ENCODE data around the gene DRAXIN.
A peak's percentile ranks its signal among the peaks of the same experiment; 100 is the strongest.

The DRAXIN gene

DNA sequence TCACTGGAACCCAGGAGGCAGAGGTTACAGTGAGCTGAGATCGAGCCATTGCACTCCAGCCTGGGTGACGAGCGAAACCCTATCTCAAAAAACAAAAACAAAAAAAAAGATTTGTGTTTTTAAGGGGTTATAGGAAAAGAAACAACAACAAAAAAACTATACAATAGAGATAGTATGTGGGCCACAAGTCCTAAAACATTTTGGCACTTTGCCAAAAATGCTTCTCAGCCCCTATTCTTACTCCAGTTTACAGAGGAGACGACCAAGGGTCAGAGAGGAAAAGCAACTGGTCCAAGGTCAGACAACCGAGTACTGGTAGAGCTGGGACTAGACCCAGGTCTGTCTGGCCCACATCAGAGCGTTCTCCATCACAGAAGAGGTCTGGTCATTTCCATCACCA lies 33.9 kb upstream of the DRAXIN start:
- DNase-seq: no peak

DNA sequence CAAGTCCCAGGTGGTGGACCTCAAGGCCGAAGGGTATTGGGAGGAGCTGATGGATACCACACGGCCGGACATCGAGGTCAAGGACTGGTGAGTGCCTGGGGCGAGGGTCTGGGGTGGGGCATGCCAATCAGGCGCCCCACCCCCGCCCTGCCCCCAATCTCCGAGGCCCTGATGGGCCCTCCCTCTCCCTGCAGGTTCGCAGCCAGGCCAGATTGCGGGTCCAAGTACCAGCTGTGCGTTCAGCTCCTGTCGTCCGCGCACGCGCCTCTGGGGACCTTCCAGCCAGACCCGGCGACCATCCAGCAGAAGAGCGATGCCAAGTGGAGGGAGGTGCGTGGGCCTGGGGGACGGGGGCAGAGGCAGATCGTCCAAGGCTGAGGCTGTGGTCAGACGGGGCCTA lies 33.0 kb upstream of the DRAXIN start:
- no peak for DNase-seq

DNA sequence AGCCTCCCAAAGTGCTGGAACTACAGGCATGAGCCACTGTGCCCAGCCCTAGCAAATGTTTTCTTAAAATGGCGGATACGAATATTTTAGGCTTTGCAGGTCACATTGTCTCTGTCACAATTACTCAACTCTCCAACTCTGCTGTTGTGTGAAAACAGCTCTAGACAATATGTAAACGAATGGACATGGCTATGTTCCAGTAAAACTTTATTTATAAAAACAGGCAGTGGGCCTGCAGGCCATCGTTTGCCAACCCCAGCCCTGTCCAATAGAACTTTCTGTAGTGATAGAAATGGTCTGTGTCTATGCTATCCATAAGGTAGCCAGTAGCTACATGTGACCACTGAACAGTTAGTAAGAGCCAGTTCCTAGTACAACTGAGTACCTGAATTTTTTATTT lies 31.8 kb upstream of the DRAXIN start:
- DNase-seq: no peak

DNA sequence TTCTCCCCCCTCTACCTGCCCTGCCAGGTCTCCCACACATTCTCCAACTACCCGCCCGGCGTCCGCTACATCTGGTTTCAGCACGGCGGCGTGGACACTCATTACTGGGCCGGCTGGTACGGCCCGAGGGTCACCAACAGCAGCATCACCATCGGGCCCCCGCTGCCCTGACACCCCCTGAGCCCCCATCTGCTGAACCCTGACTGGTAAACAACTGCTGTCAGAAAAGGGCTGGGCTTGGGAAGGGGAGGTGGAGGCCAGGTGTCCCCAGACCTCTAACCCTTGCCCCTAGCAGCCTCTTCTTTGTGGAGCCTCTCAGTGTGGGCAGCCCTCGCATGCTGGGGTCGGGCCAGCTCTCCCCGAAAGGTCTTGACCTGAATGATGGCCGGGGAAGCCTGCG lies 30.4 kb upstream of the DRAXIN start:
- DNase-seq: no peak

DNA sequence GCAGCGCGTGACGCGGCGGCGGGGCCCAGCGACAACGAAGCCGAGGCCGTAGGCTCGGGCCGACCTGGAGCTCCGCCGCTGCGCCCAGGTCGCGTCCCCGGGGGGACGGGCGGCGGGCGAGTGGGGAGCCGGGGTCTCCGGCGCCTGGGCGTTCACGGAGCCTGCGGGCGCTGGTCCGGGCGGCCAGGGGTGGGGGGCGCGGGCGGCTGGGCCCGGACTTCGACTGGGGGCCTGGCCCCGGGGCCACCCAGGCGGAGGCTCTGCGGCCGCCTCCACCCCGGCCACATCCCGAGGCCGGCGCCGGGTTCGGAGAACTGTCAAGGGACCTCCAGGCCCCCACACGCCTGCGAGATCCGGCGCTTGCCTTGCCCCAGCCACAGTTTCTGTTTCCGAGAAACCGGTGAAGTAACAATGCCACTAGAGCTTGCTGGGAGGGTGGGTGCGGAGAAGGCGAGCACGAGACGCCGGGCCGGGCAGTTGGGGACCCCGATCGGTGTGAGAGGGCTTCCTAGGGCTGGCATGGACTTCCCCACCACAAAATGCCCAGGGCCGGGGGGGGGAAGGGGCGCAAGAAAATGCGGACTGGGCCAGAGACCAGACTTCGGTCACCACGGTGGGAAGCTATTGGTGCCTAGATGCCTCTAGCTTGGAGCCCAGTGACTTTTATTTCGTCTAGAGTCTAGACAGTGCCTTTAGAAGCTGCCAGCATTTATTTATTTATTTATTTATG lies 27.0 kb upstream of the DRAXIN start:
- DNase-seq: peak in 1 of 2 experiments; percentile 16

DNA sequence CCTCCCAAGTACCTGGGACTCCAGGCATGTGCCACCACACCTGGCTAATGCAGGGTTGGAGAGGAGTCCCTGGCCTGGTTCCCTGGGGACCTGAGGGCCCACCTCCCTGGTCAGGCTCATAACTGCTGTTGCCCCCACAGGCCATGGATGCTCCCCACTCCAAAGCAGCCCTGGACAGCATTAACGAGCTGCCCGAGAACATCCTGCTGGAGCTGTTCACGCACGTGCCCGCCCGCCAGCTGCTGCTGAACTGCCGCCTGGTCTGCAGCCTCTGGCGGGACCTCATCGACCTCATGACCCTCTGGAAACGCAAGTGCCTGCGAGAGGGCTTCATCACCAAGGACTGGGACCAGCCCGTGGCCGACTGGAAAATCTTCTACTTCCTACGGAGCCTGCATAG lies 23.0 kb upstream of the DRAXIN start:
- DNase-seq: no peak

DNA sequence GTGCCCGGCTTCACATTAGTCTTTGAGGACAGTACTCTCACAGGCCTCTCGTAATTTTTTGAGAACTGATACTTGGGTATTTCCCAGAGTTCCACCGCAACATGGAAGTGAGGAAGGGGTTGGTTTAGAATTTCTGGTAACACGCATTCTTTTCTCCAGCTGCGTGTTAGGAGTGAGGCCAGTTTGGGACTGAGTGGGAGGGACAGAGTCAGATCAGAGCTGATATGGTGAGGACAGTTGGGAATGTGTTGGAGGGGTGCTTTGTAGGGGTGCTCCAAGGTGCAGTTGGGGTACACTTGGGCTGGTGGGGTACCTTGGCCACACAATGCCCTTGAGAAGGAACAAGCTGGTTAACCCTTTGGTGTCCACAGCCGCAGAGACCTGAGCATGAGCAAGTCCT lies 20.8 kb upstream of the DRAXIN start:
- no peak for DNase-seq

DNA sequence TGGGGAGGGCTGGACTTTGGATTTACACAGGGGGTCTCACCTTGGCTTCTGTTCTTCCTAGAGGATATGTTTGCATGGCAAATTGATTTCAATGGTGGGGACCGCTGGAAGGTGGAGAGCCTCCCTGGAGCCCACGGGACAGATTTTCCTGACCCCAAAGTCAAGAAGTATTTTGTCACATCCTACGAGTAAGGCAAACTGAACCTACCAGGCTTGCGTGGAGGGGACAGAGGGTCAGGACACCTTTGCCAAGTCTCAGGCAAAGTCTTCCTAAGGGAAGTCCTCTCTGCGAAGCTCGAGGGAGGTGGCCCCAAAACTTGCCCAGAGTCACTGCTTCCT lies 20.3 kb upstream of the DRAXIN start:
- no peak for DNase-seq

DNA sequence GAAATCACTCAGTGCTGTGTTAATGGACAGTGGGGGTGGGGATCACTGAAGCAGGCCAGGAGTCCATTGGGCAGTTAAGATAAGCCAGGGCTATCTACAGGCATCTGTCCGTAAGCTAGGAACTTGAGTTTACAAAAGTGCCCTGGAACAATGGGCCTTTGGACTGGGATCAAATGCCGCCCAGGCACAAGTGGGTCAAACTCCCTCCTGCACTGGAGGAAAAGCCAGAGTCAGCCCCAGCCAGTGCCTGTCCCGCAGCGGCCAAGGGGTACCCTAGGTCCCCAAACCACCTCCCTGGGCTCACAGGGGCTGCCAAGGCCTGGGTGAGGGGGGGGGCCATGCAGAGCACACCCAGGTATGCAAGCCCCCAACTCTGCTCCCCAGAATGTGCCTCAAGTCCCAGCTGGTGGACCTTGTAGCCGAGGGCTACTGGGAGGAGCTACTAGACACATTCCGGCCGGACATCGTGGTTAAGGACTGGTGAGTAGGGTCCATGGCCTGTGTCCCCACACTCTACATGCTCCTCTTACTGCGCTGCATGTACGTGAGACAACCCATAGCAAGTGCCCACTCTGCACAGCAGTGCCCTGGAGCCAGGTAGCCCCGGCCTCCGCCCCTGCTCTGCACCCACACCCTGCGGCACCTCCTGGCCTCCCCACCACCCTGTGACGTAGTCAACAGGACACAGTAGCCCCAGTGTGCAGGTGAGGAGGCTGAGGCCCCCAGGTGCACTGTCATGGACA lies 19.8 kb upstream of the DRAXIN start:
- no peak for DNase-seq

DNA sequence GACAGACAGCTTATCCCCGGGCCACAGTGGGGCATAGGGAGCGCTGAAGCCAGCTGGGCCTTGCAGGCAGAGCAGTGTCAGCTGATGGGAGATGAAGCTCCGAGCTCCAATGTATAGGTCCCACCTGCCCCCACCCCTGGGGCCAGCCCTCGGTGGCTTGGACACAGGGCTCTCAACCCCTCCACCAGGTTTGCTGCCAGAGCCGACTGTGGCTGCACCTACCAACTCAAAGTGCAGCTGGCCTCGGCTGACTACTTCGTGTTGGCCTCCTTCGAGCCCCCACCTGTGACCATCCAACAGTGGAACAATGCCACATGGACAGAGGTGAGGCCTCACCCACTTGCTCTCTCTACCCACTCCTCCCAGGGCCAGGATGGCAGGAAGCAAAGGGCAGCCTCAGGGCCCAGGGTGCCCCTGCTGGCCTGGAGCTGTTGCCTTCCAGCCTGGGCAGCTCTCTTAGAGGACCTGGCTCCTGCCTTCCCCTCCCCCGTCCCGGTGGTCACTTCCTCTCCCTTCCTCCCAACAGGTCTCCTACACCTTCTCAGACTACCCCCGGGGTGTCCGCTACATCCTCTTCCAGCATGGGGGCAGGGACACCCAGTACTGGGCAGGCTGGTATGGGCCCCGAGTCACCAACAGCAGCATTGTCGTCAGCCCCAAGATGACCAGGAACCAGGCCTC lies 18.3 kb upstream of the DRAXIN start:
- DNase-seq: no peak

DNA sequence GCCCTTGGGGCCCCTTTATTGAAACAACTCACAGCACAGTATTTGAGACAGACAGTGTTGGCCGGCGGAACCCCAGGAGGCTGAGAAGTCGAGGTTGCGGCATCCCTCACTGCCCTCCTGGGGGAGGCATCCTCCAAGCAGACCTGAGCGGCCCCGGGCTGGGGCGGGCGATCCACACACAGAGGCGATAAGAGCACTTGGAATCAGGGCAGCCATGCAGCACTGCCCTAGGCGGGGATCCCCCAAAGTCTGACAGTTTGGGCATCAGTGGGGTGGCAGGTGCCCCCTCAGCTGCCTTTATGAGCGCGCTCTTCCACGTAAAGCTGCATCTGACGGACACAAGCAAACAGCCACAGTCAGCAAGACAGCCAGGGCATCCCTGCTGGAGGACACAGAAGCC lies 17.0 kb upstream of the DRAXIN start:
- DNase-seq: no peak

DNA sequence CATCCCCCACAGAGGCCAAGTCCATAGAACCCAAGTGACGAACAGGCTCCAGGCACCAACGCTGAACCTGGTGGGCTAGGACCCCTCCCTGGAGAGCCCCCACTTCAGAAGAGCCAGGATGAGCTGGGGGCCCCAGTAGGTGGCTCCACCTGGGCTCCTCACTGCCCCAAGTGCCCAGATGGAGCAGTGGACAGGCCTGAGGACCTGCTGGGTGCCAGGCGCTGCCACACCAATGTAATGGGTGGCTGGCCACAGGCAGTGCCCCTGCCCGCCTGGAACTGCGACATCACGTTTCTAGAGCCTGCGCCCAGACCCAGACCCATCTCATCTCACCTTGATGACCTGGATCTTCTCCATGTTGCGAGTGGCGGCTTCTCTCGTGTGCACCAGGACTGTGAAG lies 16.2 kb upstream of the DRAXIN start:
- no peak for DNase-seq

DNA sequence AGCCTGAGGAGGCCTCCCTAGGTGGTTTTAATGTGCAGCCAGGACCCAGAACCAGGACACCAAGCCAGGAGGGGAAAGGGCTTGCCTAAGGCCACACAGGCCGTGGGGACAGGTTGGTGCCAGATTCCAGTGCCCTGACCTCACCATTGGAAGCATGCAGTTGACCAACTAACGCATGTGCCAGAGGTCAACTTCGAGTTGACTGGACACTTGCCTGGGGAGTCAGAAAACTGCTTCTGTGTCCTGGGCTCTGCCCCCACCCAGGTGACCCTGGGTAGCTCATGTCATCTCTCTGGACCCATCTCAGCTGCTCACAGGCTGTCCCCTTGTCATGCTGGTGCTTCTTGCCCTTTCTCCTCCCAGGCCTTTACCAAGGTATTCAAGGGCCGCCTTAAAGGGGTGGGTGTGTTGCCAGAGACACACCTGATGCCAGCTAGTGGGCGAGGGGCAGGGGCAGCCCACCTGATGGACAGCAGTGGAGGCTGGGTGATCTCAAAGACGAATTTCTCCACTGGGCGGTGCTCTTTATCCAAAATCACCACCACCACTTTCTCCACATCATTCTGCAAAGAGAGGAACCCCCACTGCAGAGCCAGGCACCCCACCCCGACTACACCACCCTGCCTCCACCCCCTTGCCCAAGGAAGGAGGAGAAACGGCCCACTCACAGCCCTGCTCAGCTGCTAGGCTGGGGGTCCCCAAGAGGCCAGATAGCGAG lies 15.0 kb upstream of the DRAXIN start:
- DNase-seq: no peak

DNA sequence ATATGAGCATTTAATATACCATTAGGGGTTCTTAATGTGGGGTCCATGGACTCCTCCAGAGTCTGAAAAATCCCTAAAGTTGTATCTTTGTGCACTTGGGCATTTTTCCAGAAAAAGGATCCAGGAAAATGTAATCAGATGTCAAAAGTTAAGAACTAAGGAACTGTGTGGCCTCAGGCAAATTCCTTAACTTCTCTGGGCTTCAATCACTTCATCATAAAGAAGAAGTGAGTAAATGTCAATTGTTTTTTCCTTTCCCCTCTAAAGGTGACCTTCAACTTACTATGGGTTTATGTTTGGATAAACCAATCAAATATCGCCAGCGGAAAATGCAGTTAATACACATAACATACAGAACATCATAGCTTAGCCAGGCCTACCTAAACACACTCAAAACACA lies 13.1 kb upstream of the DRAXIN start:
- DNase-seq: no peak

DNA sequence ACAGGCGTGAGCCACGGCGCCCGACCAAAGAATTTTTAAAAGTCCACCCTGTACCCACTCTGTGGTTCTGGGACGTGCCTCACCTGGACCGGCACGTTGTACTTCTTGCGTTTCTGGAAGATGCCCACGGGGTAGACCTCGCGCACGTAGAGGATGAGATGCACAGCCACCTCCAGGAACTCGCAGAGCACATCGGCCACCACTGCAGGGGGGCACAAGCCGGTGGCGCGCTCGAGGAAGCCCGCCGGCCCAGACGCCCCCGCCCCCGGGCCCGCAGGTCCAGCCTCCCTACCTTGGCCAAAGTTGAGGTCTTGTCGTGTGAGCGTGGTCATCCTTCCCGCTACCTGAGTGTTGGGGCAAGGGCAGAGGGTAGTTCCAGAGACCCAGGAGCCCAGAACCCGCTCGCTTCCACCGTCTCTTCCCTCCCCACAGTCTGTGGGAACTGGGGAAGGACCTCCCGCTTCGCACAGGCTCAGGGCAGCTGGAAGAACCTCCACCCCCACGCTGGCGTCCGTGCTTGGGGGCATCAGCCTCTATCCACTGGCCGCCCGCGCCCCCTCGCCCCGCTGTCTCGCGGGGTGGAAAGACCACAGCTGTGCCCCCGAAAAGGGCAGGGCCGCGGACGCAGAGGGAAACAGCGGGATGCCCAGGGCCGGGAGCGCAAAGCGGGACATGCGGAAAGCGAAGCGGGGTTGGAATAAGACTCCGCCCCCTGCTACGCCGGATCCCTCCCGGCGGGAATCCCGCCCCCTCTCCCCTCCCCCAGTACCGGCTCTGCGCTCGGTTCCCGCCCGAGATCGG lies 11.0 kb upstream of the DRAXIN start:
- peak in 1 of 2 experiments; percentile 53 for DNase-seq

DNA sequence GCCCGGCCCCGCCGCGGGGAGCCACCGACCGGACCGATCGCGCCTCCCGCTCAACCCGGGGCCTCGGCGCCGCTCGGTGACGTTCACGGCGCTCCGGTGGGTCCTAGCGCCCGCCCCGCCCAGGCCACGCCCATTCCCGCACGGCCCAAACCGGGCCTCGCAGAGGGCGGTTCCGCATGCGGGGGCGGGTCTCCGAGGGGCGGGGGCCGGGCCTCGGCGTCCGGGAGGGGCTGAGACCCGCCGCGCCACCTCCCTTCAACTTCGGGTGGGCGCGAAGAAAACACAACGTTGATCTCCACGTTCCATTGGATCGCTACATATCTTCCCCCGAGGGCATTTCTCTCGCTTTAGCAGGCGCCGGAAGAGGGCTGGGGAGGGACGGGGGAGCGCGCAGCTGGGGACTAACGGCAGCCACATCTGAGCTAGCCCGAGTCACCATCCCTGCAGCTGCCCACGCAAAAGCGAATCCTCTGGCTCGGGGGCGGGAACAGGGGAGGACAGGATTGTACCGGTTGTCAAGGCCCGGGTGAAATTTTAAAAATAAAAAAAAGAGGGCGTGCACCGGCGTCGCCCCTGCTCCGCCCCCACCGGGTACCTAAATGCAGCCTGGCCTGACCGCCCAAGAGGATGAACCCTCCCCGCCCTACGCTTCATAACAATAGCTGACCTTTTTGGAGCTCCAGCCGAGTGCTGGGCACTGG lies 10.3 kb upstream of the DRAXIN start, which contains the start of gene MAD2L2:
MAD2L2 (minus strand) TSS at position 78 of the 701 bp plus-strand sequence. CDS start 547 bp downstream, outside the sequence.
- peak; percentile 85 to 90 for DNase-seq

DNA sequence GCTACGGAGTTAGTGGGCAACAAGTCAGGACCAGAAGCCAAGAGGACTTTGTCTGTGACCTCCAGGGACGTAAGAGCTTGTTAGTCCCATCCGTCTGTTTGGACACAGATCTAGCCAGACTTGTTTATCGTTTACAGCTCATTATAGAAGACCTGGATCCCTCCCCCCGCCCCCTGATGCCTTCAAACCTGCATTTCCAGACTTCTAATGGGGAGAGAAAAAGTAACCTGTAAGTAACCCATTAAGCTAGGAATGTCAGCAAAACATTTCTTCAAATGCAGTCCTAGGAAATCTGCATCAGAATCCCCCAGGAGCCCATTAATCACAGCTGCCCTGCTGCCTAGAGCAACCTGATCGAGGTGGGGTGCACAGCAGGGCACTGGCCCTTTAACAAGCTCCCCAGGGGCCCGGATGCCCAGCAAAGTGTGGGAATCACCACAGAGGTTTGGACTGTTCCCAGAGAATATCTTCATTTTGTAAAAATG lies 9.2 kb upstream of the DRAXIN start:
- no peak for DNase-seq

DNA sequence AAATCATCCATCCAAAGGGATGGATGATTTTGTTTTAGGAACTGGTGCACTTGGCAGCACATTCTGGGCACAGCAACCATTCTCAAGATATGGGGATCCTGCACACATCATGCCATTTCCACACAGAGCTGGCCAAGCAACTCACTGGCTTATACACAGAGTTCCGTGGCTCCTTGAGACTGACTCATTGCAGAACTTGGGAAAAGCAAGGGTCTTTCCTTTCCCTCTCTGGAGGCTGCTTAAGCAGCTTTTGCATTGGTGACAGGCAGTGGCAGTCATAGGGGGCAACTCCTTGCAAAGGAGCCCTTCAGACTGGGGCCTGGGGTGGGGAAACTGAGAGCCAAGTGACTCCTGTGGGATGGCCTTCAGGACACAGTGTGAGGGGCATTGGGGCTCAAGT lies 8.7 kb upstream of the DRAXIN start:
- no peak for DNase-seq

DNA sequence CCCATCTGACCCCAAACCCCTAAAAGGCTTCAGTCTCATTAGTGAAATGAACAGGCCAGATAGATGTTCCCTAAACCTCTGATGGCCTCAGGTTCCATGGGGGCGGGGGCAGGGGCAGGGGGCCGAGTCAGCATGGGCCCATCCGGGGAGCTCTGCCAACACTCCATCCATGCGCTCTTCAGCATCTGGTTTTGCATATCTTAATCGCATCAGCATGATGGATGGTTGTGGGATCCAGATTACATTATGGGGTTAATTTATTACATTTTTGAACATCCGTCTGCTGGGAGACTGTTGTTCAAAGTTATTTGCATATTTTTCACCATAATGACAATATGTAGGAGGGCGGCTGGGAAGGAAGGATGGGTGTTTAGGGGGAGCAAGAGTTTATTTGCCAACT lies 7.4 kb upstream of the DRAXIN start:
- no peak for DNase-seq

DNA sequence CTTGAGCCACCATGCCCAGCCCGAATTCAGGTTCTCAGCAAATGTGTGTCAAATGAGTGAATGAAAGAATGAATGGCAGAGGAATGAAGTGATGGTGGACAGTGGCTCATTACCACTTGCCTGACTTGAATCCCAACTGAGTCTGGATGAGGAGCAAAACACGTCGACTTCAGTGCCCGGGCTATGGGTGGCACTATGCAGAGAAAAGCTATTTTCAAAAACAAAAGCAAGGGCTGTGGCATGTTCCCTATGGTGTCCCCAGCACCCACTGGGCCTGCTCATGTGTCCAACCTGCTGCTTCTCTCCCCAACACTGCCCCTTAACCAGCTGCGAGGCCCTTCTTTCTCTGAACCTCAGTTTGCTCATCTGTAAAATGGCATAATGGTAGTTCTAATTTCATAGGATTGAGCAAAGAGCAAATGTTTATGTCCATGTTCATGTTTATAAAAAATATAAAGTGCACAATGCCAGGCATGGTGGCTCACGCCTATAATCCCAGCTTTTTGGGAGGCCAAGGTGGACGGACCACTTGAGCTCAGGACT lies 6.2 kb upstream of the DRAXIN start:
- no peak for DNase-seq

DNA sequence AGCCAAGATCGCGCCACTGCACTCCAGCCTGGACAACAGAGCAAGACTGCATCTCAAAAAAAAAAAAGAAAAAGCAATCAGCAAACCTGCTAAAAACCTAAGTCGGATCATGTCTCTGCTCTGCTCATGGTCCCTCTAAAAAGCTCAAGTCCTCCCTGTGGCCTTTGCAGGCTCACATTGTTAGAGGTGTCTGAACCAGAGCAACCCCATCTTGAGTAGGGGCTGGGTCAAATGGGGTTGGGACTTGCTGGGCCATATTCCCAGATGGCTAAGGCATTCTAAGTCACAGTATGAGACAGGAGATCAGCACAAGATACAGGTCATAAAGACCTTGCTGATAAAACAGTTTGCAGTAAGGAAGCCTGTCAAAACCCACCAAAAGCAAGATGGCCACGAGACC lies 3.0 kb upstream of the DRAXIN start:
- no peak for DNase-seq
